Measurements from ENCODE around the gene ZMIZ1.

The ZMIZ1 gene

DNA sequence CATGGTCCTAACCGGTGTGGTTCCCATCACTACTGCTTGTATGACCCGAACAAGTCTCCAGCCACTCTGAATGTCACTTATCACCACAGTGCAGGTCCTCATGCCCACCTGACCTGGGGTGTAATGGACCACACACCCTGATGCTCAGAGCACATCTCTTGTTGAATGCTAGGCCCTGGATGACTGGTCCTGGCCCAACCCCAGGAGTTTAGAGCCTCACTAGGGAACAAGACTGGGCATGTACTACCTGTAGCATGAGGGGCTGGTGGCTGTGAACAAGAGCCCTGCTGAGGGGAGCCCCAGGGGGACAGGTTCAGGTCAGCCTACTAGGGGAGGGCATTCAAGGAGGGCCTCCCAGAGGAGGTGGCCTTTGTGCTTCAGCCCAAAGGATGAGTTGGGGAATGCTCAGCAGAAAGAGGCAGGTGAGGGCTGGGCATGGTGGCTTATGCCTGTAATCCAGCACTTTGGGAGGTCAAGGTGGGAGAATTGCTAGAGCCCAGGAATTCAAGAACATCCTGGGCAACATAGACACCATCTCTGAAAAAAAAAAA lies 31.2 kb downstream of the ZMIZ1 start:
- DNase-seq (ENCODE audit: low spot score) = no peak

- DNase-seq (ENCODE audit: low spot score) = no peak
Observed at GRCh38 chr10:79100771-79101170, 32.0 kb downstream of the ZMIZ1 start.

DNA sequence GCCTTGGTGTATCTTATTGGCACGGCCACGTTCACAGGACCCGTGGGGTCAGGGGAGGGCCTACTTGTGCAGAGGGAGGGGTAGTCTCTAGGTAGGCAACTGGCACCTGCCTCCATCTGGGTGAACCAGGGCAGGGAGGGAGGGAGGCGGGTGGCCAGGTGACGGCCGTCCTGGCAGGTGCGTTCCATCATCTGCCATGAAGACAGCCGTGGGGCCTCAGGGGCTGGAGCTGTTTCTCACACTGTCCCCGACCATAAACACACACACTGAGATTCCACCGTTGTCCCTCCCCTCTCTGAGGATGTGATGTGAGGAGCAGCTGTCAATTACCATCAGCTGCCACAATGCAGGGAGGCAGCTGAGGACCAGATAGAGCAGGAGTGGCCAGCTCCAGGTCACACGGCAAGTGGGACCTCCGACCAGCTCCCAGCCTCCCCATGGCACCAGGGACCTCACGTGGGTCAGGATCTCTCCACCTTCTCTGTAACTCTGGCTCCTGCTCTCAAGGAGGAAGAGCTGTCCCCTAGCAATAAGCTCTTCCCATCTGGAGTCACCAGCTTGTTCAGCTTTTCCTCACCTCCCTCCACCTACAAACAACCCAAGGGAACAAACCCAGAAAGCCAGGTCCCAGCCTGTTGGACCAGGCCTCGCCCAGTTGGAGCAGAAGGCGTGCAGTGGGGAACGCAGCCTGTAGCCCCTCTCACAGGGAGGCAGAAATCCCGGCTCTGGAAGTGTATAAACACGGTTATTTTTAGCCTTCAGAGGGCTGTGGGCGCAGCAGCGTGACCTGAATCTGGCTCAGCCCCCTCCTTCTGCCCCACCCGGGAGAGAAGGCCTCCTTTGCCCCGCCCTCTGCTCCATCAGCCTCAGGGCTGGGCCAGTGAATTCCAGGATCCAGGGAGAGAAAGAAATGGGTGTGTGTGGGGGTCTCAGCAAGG lies 33.1 kb downstream of the ZMIZ1 start:
- no peak for DNase-seq (ENCODE audit: low spot score)

DNA sequence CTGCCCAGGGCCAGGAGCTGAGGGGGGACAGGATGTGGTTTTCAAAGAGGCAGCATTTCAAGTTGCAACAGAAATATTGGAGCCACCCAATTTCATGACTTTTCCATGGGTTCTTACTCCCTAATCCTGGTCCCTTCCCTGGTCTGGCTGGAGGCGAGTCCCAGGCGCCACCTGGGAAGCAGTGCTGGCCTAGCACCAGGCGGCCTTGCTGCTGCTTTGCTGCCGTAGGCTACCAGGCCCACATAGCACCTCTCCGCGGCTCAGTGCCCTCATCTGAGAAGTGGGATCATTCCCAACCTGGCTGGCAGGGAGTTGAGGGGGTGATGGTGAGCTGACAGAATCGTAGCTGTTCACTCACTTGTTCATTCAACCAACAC lies 33.7 kb downstream of the ZMIZ1 start:
- DNase-seq (ENCODE audit: low spot score) = no peak

DNA sequence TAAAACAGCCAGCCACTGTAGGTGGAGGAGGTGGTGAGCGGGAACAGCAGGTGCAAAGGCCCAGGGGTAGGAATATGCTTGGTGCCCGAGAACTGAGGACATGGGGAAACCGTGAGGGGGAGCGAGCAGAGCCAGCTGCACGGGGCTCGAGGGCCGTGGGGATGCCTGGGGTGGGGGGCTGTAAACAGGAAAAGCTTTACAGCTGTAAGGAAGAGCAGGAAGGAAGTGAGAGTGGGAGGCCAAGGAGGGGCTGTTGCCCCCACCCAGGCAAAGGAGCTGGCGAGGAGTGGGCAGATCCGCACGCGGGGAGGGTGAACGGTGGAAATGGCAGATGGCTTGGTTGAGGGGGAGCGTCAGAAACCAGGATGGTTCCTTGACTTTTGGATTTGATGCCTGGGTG lies 34.4 kb downstream of the ZMIZ1 start:
- DNase-seq (ENCODE audit: low spot score) = no peak

- no peak for DNase-seq (ENCODE audit: low spot score)
Observed at GRCh38 chr10:79103585-79103984, 34.8 kb downstream of the ZMIZ1 start.

- no peak for DNase-seq (ENCODE audit: low spot score)
Observed at GRCh38 chr10:79105150-79105739, 36.5 kb downstream of the ZMIZ1 start.

- no peak for DNase-seq (ENCODE audit: low spot score)
Observed at GRCh38 chr10:79105818-79106217, 37.1 kb downstream of the ZMIZ1 start.

GRCh38 chr10:79106256-79107050 lies 37.7 kb downstream of the ZMIZ1 start:
- DNase-seq (ENCODE audit: low spot score) = no peak

- no peak for DNase-seq (ENCODE audit: low spot score)
Observed at GRCh38 chr10:79107736-79108264, 39.0 kb downstream of the ZMIZ1 start.

GRCh38 chr10:79108728-79109127 lies 40.0 kb downstream of the ZMIZ1 start:
- DNase-seq (ENCODE audit: low spot score) = no peak

- no peak for DNase-seq (ENCODE audit: low spot score)
Observed at GRCh38 chr10:79111427-79111826, 42.7 kb downstream of the ZMIZ1 start.

DNA sequence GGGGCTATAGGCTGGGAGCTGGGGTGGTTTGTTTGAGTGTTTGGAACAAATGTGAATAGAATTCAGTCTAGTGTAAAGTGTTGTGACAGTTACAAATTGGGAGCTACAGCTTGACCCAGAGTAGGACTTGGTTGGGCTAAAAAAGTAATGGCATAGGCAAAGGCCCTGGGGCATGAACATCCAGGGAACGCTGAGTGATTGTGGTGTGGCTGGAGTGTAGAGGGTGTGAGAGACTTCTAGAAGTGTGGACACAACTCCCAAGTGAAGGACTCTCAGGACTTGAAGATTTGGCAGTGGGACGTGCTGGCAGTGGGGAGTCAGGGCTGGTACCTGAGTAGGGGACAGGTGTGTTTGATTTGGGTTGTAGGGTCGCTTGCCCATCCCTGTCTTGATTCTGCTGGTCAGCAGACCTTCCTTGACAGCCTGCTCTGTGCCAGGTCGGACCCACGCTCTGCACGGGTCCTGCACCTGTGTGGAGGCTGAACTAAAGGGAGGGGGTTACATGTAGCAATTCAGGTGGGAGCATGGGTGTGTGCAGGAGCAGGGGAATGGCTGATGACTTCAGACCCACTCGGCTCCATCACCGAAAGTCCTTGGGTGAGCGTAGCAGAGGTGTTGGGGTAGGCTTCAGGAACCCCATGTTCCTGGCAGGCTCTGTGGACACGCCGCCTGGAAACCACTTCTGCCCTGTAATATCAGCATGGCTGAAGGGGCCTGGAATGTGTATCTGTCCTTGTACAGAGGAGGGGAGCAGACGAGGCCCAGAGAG lies 43.3 kb downstream of the ZMIZ1 start:
- no peak for DNase-seq (ENCODE audit: low spot score)

DNA sequence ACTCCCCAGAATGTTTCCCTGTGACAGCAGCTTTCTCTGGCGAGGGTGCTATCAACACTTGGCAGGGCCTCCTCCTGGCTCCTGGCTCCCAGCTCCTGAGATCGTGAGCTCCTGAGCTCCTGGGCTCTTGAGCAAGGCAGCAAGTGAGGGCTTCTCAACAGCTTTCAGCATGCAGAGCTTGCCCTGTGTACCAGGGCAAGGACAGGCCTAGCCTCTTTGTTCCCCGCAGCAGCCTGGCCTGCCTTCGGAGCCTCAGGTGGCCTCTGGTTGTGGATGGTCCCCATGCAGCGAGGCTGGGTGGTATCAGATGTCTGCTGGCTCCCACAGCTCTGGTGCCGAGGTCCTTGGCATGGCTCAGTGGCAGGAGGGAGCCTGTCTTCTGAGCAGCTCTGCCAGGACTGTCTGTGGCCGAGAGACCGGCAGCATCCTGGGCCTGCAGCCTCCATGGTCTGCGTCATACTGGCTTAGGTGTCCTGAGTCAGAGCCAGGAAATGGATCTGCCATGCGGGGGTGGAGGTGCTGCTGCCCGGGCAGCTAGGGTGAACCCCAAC lies 44.2 kb downstream of the ZMIZ1 start:
- DNase-seq (ENCODE audit: low spot score) = no peak

GRCh38 chr10:79113827-79114226 lies 45.1 kb downstream of the ZMIZ1 start:
- DNase-seq (ENCODE audit: low spot score) = no peak

GRCh38 chr10:79115302-79115701 lies 46.5 kb downstream of the ZMIZ1 start:
- no peak for DNase-seq (ENCODE audit: low spot score)

GRCh38 chr10:79116368-79116767 lies 47.6 kb downstream of the ZMIZ1 start:
- no peak for DNase-seq (ENCODE audit: low spot score)

DNA sequence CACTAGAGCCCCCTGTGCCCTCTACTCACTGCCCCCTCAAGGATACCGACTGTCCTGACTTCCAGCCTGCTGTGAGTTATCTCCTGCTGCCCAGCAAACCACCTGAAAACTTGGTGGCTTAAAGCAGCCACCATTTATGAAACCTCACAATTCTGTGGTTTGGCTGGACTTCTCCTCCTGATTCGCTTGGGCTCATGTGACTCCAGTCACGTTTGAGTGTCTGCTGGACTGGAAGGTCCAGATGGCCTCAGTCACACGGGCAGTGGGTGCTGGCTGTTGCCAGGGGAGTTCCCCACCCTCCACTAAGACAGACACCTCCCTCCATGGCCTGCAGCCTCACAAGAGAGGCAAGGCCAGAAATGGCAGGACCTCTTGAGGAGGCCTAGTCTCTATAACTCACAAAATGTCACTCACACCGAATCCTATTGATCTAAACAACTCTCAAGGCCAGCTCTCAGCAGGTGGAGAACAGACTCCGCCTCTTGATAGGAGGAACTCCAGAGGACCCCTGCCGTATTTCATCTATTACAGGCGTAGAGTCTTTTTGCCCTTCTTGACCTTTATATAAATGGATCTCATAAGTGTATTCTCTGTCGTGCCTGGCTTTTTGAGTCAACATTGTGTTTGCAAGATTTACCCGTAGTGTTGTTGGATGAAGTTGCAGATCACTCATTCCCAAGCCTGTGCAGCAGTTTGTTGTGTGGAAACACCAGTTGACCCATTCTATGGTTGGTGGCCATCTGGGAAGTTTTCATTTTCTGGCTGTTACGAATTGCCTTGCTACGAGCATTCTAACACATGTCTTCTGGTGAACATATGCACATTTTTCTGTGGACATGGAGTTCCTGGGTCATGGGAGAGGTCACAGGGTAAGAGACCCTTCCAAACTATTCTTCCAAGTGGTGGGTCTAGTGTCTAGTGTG lies 48.3 kb downstream of the ZMIZ1 start:
- no peak for DNase-seq (ENCODE audit: low spot score)

GRCh38 chr10:79118286-79119202 lies 49.8 kb downstream of the ZMIZ1 start:
- no peak for DNase-seq (ENCODE audit: low spot score)

All from left forelimb (tissue), 1 donor.